H1 (cell line): ENCODE results near the gene KIR2DL3.
"Not testable (repeated sequence)": the region's sequence is repeated elsewhere in the genome, so short reads cannot be mapped to it uniquely, and the experiment has no call there.

Experiments used
- CTCF ChIP-seq, 3 experiments: IDR thresholded peaks; 1 replicate in 2 of 3; 2 replicates in 1 of 3; pipeline versions ENCODE4 v1.5.1 to v1.6.1; 2011; ENCODE audit warnings: low read length in 3 of 3, mild to moderate bottlenecking in 3 of 3, inconsistent platforms in 2 of 3, low read depth in 1 of 3, moderate library complexity in 1 of 3; ENCODE audit not compliant: insufficient read depth in 1 of 3; ENCODE audit errors: control extremely low read depth in 1 of 3
- RBBP5 ChIP-seq: IDR thresholded peaks from 2 replicates; pipeline ENCODE4 v1.7.1; 2012; ENCODE audit warnings: low read depth, mild to moderate bottlenecking, inconsistent platforms, low read length, moderate library complexity, borderline replicate concordance
- SAP30 ChIP-seq: fragments of 300-600 bp; sonication (generic); IDR thresholded peaks from 2 replicates; pipeline ENCODE4 v1.7.1; 2012; ENCODE audit warnings: low read length, moderate library complexity, mild to moderate bottlenecking, inconsistent platforms; ENCODE audit not compliant: insufficient read depth, insufficient replicate concordance
- TAF1 ChIP-seq: IDR thresholded peaks from 2 replicates; pipeline ENCODE4 v1.6.1; 2011; ENCODE audit warnings: mild to moderate bottlenecking, low read depth, low read length

GRCh38 chr19:54786091-54786723 is 47.9 kb downstream of the KIR2DL3 start:
- TF ChIP-seq CTCF (IDR thresholded peaks at IDR 0.05; ENCODE audit: control extremely low read depth in 1 of 3, insufficient read depth in 1 of 3, low read depth in 1 of 3, low read length in 3 of 3); RBBP5; TAF1; SAP30: not testable (repeated sequence)
